ENCODE data around the gene MEIKIN.

- TF ChIP-seq, protein P1, sequence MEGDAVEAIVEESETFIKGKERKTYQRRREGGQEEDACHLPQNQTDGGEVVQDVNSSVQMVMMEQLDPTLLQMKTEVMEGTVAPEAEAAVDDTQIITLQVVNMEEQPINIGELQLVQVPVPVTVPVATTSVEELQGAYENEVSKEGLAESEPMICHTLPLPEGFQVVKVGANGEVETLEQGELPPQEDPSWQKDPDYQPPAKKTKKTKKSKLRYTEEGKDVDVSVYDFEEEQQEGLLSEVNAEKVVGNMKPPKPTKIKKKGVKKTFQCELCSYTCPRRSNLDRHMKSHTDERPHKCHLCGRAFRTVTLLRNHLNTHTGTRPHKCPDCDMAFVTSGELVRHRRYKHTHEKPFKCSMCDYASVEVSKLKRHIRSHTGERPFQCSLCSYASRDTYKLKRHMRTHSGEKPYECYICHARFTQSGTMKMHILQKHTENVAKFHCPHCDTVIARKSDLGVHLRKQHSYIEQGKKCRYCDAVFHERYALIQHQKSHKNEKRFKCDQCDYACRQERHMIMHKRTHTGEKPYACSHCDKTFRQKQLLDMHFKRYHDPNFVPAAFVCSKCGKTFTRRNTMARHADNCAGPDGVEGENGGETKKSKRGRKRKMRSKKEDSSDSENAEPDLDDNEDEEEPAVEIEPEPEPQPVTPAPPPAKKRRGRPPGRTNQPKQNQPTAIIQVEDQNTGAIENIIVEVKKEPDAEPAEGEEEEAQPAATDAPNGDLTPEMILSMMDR (IDR thresholded peaks at IDR 0.05), result no peak
- no peak for TF ChIP-seq POLR2A (IDR thresholded peaks at IDR 0.05)
- TF ChIP-seq EP300 (IDR thresholded peaks at IDR 0.05), result no peak
Measured at GRCh38 chr5:131974016-131974415, 28.6 kb upstream of the MEIKIN start.

Data from tibial nerve (tissue), 4 donors.